GM19099 (cell line): ENCODE results near the gene ACAP1.
A peak's percentile ranks its signal among the peaks of the same experiment; 100 is the strongest.

Experiments used
- POLR2A ChIP-seq: IDR thresholded peaks from 3 replicates; pipeline ENCODE4 v1.6.1; 2011; ENCODE audit warnings: low read depth; ENCODE audit not compliant: insufficient read length; ENCODE audit errors: extremely low read depth

ACAP1 gene

GRCh38 chr17:7317161-7317803 lies 19.0 kb upstream of the ACAP1 start:
- TF ChIP-seq POLR2A, result no peak

- no peak for TF ChIP-seq POLR2A
Measured at GRCh38 chr17:7318121-7318860, 18.0 kb upstream of the ACAP1 start.

GRCh38 chr17:7321466-7321865 lies 14.9 kb upstream of the ACAP1 start:
- no peak for TF ChIP-seq POLR2A

- no peak for TF ChIP-seq POLR2A
Measured at GRCh38 chr17:7322520-7323194, 13.7 kb upstream of the ACAP1 start.

GRCh38 chr17:7323731-7324437 lies 12.4 kb upstream of the ACAP1 start:
- no peak for TF ChIP-seq POLR2A

- TF ChIP-seq POLR2A, result no peak
Measured at GRCh38 chr17:7324438-7324779, 11.9 kb upstream of the ACAP1 start.

- TF ChIP-seq POLR2A, result no peak
Measured at GRCh38 chr17:7325031-7325528, 11.2 kb upstream of the ACAP1 start.

- TF ChIP-seq POLR2A, result no peak
Measured at GRCh38 chr17:7326186-7326585, 10.1 kb upstream of the ACAP1 start.

- no peak for TF ChIP-seq POLR2A
Measured at GRCh38 chr17:7327056-7327455, 9.3 kb upstream of the ACAP1 start.

GRCh38 chr17:7327501-7327900 lies 8.8 kb upstream of the ACAP1 start:
- no peak for TF ChIP-seq POLR2A

GRCh38 chr17:7328009-7328408 lies 8.3 kb upstream of the ACAP1 start:
- no peak for TF ChIP-seq POLR2A

- peak; percentile 22 for TF ChIP-seq POLR2A
Measured at GRCh38 chr17:7328840-7329373, 7.4 kb upstream of the ACAP1 start, which contains the start of gene NEURL4. Gene NEURL4 (minus strand): TSS chr17:7329335. CDS start chr17:7329312, 23 bp downstream.

- TF ChIP-seq POLR2A, result peak; percentile 64
Measured at GRCh38 chr17:7329374-7329996, 6.8 kb upstream of the ACAP1 start.

GRCh38 chr17:7329997-7330637 lies 6.2 kb upstream of the ACAP1 start:
- TF ChIP-seq POLR2A, result peak; percentile 45
